ENCODE results near the gene ISG20L2. TPM values are rescaled to one million over a fixed set of nuclear protein-coding genes. Genes with fewer than 3 reads are reported as not detected.

The ISG20L2 gene
- polyA plus RNA-seq, 3 donors, result 17.2 to 23.5 (median 18.1) TPM

- WGBS (ENCODE audit: insufficient coverage), result 18% methylated on average over 4 of the region's 8 CpGs
- Histone ChIP-seq H3K36me3 (replicated peaks in 1 of 2; ENCODE audit: control insufficient read depth in 1 of 2, insufficient read depth in 2 of 2, low read length in 2 of 2) (peaks cover 7 to 10% of the 10 kb centered on the region in 2 donors), H3K4me2 (replicated peaks; ENCODE audit: extremely low read depth, low read length, poor library complexity, severe bottlenecking) (peak overlapping the region; percentile 91), H3K27me3 (ENCODE audit: control insufficient read depth in 2 of 2, insufficient read depth in 2 of 2, low read length in 2 of 2) (no peaks in the 10 kb centered on the region), H3K79me2 (ENCODE audit: insufficient read depth, low read length) (peaks cover 98% of the 10 kb centered on the region), H3K9me3 (replicated peaks in 1 of 2; ENCODE audit: control insufficient read depth in 1 of 2, insufficient read depth in 1 of 2, low read length in 2 of 2) (no peaks in the 10 kb centered on the region), H3K9ac (ENCODE audit: insufficient read depth, low read length, poor library complexity, severe bottlenecking) (peak overlapping the region; percentile 80), H4K20me1 (ENCODE audit: insufficient read depth, low read length) (peaks cover 45% of the 10 kb centered on the region), H3K27ac (ENCODE audit: low read depth in 1 of 2, low read length in 2 of 2) (peak overlapping the region; percentile 89 to 91), H3K4me1 (ENCODE audit: control insufficient read depth in 1 of 2, insufficient read depth in 2 of 2, low read length in 2 of 2) (peaks cover 69 to 86% of the 10 kb centered on the region in 2 donors), H3K4me3 (replicated peaks in 1 of 3; ENCODE audit: low read depth in 2 of 3, low read length in 3 of 3) (peak overlapping the region; percentile 75 to 96 (median 84)), H2AFZ (ENCODE audit: insufficient read depth, low read depth, low read length, poor library complexity, severe bottlenecking) (no peak overlapping the region)
- intact Hi-C loops (cut with micrococcal nuclease), result loop anchor here (2.0 to 5.0 kb wide), 2 partner anchors 17 to 247 kb away; partner anchors contain the start of genes PRCC (in 2 of the 2) and MEF2D (in 1 of the 2)
- Mint-ChIP-seq H3K4me3 (peak overlapping the region; percentile 88 to 97), H3K27ac (peak overlapping the region; percentile 87 to 98 (median 94)), H3K4me1 (peaks cover 77% of the 10 kb centered on the region), H3K27me3 (ENCODE audit: low read depth in 3 of 3) (peaks cover 0 to 2% (median 0%) of the 10 kb centered on the region in 3 donors), H3K9me3 (no peaks in the 10 kb centered on the region), H3K36me3 (peaks cover 11 to 14% of the 10 kb centered on the region in 2 donors)
- no peak for TF ChIP-seq CTCF (IDR thresholded peaks at IDR 0.05)
- DNase-seq, result peak in 1 of 3 donors; percentile 30
Observed at GRCh38 chr1:156749419-156750118, 21.0 kb upstream of the ISG20L2 start.

GRCh38 chr1:156748670-156749418 is 20.3 kb upstream of the ISG20L2 start:
- intact Hi-C loops (cut with micrococcal nuclease), result loop anchor here in 1 of 2 donors (5.0 kb wide), 1 partner anchor 247 kb away; the partner anchor contains the start of gene MEF2D
- peak overlapping the region; percentile 87 to 98 (median 94) for H3K27ac Mint-ChIP-seq
- peaks cover 71% of the 10 kb centered on the region for H3K4me1 Mint-ChIP-seq
- Histone ChIP-seq H3K4me2 (replicated peaks; ENCODE audit: extremely low read depth, low read length, poor library complexity, severe bottlenecking) (peak overlapping the region; percentile 91), H3K27me3 (ENCODE audit: control insufficient read depth in 2 of 2, insufficient read depth in 2 of 2, low read length in 2 of 2) (no peaks in the 10 kb centered on the region), H3K9ac (ENCODE audit: insufficient read depth, low read length, poor library complexity, severe bottlenecking) (peak overlapping the region; percentile 80), H3K4me3 (replicated peaks in 1 of 3; ENCODE audit: low read depth in 2 of 3, low read length in 3 of 3) (peak overlapping the region; percentile 75 to 96 (median 84)), H3K9me3 (replicated peaks in 1 of 2; ENCODE audit: control insufficient read depth in 1 of 2, insufficient read depth in 1 of 2, low read length in 2 of 2) (no peaks in the 10 kb centered on the region), H3K36me3 (replicated peaks in 1 of 2; ENCODE audit: control insufficient read depth in 1 of 2, insufficient read depth in 2 of 2, low read length in 2 of 2) (peaks cover 10 to 15% of the 10 kb centered on the region in 2 donors), H3K27ac (ENCODE audit: low read depth in 1 of 2, low read length in 2 of 2) (peak overlapping the region; percentile 89 to 91), H3K4me1 (ENCODE audit: control insufficient read depth in 1 of 2, insufficient read depth in 2 of 2, low read length in 2 of 2) (peaks cover 64 to 80% of the 10 kb centered on the region in 2 donors), H2AFZ (ENCODE audit: insufficient read depth, low read depth, low read length, poor library complexity, severe bottlenecking) (peak overlapping the region; percentile 14), H4K20me1 (ENCODE audit: insufficient read depth, low read length) (peaks cover 45% of the 10 kb centered on the region), H3K79me2 (ENCODE audit: insufficient read depth, low read length) (peaks cover 99% of the 10 kb centered on the region)
- H3K36me3 Mint-ChIP-seq, result peaks cover 16 to 20% of the 10 kb centered on the region in 2 donors
- TF ChIP-seq CTCF (IDR thresholded peaks at IDR 0.05), result no peak
- DNase-seq, result peak; percentile 48 to 98 (median 84)
- no peaks in the 10 kb centered on the region for H3K9me3 Mint-ChIP-seq
- peaks cover 0 to 3% (median 2%) of the 10 kb centered on the region in 3 donors for H3K27me3 Mint-ChIP-seq (ENCODE audit: low read depth in 3 of 3)
- 0% methylated on average over 3 of the region's 9 CpGs for WGBS (ENCODE audit: insufficient coverage)
- peak overlapping the region; percentile 88 to 97 for H3K4me3 Mint-ChIP-seq
